Pons (tissue), 1 donor: ENCODE measurements around the gene LRRC61.

ENCODE experiments used
- DNase-seq: peaks from one replicate; pipeline ENCODE4 v3.0.0-alpha.2; 2016; ENCODE audit warnings: low spot score

Gene LRRC61

DNA sequence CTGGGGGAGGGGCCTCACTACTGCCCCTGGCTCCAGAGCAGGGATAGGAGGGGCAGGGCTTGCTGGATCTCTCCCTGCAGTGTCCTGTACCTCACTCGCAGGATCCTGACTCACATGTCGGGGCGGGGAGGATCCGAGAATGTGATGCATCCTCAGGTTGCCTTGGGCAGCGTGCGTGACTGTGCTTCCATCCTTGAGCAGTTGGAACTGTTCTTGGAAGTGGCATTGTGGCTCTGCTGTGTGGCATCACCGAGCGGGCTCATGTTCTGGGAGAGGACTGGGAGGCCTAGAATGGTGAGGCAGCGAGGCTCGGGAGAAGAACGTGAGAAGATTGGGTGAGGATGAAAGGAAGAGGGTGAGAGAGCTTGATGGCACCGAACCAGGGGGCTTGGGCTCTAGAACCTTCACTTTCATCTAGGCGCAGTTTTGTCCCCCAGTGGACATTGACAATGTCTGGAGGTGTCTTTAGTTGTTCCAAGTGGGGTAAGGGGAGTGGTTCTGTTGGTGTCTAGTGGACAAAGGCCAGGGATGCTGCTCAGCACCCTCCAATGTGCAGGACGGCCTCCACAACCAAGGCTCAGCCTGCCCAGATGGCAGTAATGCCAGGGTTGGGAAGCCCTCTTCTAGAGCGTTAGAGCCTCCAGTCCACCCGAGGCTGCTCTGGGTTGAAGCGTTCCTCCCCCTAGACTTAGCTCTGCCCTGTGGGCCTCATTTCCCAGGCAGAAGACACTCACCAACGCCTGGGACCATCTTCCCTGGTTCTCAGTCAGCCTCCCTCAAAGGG is 9.9 kb downstream of the LRRC61 start:
- no peak for DNase-seq

- DNase-seq = no peak
Observed at GRCh38 chr7:150333659-150334058, 10.5 kb downstream of the LRRC61 start.

DNA sequence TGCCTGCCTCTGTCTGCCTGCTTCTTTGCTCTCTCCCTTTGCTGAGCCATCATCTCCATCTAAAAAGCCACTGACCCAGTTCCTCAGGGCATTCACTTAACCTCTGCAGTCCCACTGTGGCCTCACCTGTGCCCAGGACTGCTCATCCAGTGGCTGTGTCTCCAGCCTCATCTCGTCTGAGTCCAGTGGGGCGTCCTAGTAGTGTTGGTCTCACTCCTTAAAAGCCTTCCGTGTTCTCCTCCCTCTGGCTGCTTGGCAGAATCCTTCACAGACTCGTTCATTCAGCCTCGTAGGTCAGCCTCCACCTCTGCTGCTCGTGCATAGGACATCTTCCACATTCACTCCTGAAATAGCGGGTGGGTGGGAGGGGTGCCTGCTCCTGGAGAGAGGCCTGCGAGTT is 11.0 kb downstream of the LRRC61 start:
- no peak for DNase-seq

DNA sequence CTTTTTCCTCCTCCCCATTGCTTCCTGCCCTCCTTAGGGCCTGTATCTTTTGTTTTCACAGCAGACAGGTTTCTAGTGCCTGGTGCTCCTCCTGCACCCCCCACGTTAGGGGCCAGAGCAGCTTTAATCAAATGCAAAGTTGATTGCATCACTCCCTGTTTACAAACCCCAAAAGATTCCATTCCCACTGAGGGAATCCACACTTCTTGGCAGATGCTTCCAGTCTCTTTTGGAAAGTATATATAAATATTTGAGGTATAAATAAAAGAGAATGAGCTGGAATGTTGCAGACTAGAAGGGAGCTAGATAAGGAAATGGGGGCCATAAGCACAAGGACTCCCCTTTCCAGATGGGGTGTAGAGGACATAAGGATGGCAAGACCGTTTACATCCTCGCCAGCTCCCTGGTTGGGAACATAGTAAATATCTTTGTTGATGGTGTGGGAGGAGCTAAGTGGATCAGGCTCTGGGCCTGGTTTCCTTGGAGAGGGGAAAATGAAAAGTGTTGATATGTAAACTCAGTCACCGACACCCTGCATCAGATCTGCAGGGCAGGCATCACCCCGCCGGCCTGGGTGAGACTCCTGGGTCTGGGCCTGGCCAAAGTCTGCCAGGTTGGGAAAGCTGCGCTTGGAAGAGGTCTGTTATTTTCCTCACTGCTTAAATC is 12.1 kb downstream of the LRRC61 start:
- DNase-seq = no peak

DNA sequence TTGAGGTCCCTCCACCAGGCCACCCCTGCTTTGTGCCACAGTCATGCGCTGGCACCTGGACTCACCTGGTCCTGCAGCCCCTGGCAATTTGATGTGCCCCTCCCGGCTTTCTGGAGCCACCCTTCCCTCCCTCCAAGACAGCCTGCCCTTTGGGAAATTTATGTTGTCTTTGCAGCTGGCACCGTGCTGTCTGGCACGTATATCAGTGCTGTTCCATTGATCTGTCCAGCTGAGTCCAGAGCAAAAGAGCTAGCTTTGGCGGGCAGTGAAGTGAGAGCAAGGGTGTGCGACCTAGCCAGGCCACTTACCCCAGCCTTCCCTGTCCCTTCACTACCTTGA is 12.6 kb downstream of the LRRC61 start:
- DNase-seq = no peak

- DNase-seq = no peak
Observed at GRCh38 chr7:150336746-150337145, 13.6 kb downstream of the LRRC61 start.

GRCh38 chr7:150337179-150337578 is 14.0 kb downstream of the LRRC61 start:
- no peak for DNase-seq

DNA sequence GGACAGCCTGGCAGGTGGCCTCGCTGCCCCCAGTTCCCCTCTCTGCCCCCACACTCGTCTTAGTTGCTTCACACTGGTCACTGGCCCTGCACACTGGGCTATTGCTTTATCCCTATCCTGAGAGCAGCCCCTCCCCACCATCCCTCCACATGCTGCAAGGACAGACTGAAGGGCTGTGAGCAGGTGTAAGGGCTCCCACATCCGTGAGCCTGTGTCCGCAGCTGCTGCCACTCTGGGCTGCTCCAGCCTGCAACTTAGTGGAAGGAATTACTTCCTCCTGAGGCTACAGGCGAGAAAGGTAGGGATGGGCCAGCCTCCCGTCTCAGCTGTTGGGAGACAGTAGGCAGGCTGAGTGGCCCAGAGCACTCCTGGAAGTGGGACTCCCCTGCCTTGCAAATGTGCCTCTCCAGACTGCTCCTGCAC is 14.5 kb downstream of the LRRC61 start:
- DNase-seq = no peak

DNA sequence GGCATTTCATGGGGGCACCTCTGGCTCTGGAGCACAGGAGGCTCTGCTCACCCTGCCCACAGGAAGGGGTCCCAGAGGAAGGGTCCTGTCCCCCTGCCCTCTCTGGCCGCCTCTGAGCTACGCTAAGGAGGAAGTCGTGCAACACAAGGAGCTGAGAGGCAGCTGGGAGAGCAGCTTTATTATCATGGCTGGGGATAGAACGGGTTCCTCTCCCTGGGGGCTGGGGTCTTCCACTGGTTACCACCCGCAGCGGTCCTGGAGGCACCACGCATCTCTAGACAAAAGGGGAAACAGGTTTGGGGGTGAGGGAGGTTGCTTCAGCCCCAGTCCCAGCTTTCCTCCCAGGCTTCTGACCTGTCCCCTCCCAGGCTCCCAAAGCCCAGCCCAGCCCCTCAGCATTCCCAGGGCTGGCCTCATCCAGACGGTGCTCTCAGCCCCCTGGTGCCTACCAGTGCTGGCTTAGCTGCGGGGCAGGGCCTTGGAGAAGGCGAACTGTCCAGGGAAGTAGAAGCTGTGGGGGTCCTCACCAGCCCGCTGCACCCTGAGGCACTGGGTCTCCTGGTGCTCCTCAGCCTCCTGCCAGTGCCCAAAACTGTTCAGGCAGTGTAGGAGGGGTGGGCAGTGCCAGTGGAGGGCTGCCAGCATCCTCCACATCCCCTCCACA is 15.1 kb downstream of the LRRC61 start:
- no peak for DNase-seq

DNA sequence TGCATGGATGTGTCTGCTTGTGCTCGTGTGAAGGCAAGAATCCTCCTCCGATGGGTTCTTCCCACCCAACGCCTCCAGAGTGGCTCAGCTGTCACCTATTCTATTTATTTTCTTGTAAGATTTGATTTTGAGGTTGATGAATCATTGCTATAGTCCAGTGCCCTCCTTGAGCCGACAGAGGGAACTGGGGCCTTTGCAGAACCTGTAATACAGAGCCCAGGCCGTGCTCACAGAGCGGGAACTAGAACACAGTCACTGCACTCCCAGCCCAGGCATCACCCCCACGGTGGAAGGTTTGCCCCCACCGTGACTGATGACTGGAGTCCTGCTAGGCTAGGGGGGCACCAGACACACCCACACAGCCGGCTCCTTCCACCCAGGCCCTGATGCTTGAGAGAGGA is 16.3 kb downstream of the LRRC61 start:
- DNase-seq = no peak

- no peak for DNase-seq
Observed at GRCh38 chr7:150340024-150340749, 17.0 kb downstream of the LRRC61 start.

GRCh38 chr7:150340875-150341262 is 17.7 kb downstream of the LRRC61 start:
- DNase-seq = no peak

GRCh38 chr7:150341263-150342120 is 18.3 kb downstream of the LRRC61 start, which contains the start of gene RARRES2:
Gene RARRES2, minus strand, starts transcription at chr7:150341629. Its CDS starts 1,020 bp downstream, at chr7:150340609.
- DNase-seq = no peak

- no peak for DNase-seq
Observed at GRCh38 chr7:150342121-150342408, 18.9 kb downstream of the LRRC61 start.

DNA sequence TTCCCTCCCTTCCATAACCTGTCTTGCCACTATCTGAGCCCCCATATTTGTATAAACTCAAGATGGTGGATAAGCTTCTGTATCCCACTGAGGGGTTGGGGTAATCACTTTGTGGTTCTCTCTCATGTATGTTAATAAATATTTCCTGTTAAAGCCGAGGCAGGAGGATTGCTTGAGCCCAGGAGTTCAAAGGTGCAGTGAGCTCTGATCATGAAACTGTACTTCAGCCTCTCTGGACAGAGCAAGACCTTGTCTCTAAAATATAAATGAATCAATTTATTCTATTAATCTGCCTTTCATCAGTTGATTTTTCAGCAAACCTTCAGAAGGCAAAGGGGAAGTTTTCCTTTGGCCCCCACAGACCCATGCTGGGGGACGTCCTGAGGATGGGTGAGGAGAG is 20.1 kb downstream of the LRRC61 start:
- DNase-seq = no peak

DNA sequence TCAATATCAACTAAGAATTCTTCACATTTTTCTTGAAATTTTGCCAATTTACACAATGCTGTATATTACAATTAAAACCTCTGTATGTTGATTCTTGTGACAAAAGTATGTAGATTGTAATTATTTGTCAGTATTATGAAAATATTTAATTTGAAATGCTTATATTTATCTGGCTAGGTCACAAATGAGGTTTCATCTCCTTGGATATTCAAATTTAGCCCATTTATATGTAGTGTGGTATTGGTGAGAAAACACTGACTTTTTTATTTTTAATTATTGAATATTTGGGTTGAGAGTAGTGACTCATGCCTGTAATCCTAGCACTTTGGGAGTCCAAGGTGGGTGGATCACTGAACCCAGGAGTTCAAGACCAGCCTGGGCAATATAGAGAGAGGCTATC is 21.1 kb downstream of the LRRC61 start:
- DNase-seq = no peak

- no peak for DNase-seq
Observed at GRCh38 chr7:150345012-150345411, 21.9 kb downstream of the LRRC61 start.

GRCh38 chr7:150346922-150347321 is 23.8 kb downstream of the LRRC61 start:
- DNase-seq = no peak

DNA sequence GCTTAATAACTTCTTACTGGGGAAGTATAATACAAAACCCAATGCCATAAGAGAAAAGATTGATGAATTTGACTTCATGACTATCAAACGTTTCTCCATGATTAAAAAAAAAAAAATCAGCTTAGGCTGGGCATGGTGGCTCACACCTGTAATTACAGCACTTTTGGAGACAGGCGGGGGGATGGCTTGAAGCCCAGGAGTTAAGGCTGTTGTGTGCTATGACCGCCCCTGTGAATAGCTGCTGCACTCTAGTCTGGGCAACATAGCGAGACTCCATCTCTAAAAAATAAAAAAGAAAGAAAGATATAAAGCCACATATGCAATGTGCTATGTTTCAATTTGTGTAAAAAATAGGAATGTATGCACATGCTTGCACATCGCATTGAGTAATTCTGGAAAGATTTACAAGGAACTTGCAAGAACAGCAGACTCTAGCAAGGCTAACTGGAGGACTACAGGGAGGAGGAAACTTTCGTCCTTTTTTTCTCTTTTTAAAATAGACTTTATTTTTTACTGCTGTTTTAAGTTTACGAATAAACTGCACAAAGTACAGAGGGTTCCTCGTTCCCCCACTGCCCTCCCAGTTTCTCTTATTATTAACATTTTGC is 28.5 kb downstream of the LRRC61 start:
- DNase-seq = no peak

DNA sequence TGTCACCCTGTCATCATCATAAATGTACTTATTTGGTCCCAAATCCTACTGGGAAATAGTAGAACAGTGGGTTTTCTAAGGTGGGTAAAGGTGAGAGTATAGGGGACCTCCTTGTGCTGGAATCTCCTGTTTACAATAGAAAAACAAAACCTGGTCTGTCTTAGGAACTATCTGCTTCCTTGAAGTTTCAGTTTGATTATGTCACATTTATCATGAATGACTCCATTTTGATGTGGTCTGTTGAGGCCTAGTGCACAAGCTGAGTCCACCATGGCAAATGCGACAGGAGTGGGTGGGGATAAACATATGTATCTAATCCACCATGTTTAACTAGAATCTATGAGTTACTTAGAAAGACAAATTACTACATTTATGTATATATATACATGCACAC is 32.5 kb downstream of the LRRC61 start:
- no peak for DNase-seq

DNA sequence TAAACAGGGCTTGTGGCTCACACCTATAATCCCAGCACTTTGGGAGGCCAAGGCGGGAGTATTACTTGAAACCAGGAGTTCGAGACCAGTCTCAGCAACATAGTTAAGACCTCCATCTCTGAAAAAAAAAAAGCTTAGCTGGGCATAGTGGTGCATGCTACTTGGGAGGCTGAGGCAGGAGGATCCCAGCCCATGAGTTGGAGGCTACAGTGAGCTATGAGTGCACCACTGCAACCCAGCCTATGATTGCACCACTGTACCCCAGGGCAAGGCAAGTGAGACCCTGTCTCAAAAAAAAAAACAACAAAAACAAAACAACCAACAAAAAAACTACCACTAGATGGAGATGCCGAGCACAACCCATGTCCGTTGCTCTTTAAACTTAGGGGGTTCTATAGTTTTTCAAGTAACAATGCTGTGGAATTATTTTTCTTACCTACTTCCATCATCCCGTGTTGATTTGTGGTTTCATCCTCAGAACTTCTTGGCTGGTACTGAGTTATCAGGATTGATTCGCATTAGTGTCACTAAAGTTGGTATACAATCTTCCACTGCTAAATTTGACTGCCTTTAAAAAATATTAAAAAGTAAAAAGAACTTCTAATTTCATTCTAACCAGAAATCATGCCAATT is 33.2 kb downstream of the LRRC61 start:
- no peak for DNase-seq
